Thyroid gland (tissue), 4 donors: ENCODE results near the gene PIM2.

ENCODE experiments used
- CTCF ChIP-seq, 6 experiments: fragments of 200-600 bp in 3 of 6; fragments of 450-650 bp in 3 of 6; sonication (generic) in 3 of 6; IDR thresholded peaks; one replicate each; pipeline ENCODE4 v1.5.1; 2016 to 2019; ENCODE audit warnings: antibody characterized with exemption in 6 of 6, mild to moderate bottlenecking in 2 of 6, inconsistent platforms in 1 of 6, moderate library complexity in 1 of 6
- POLR2A ChIP-seq, 2 donors: fragments of 450-650 bp; IDR thresholded peaks; one replicate each; pipeline ENCODE4 v1.6.1; 2017; ENCODE audit warnings: antibody characterized with exemption in 2 of 2, mild to moderate bottlenecking in 2 of 2, moderate library complexity in 1 of 2

- TF ChIP-seq CTCF (IDR thresholded peaks at IDR 0.05), result no peak
- no peak for TF ChIP-seq POLR2A (IDR thresholded peaks at IDR 0.05)
Measured at GRCh38 chrX:48904626-48905025, 14.2 kb downstream of the PIM2 start.
